HEK293 (cell line): ENCODE results near the gene BICD1.

ENCODE experiments used
- CTCF ChIA-PET: fragments of 350-600 bp; formaldehyde crosslinking; extraction: SDS; loops from one replicate; lab custom pipeline; 2021; ENCODE audit warnings: antibody characterized with exemption; lab: Yijun Ruan, JAX
- POLR2A ChIA-PET: fragments of 300-600 bp; formaldehyde crosslinking; extraction: SDS; loops from one replicate; lab custom pipeline; 2020; ENCODE audit warnings: antibody characterized with exemption, inconsistent platforms; lab: Yijun Ruan, JAX
- H3K27ac ChIP-seq: fragments of 200-500 bp; sonication (Bioruptor generic); 2 replicates; pipeline ENCODE4 v1.5.1; 2014; ENCODE audit warnings: low read depth, low read length, control low read depth, inconsistent platforms; ENCODE audit errors: extremely low read depth
- H3K36me3 ChIP-seq, 2 experiments: fragments of 200-500 bp in 1 of 2; sonication (Bioruptor generic) in 1 of 2; 1 replicate in 1 of 2; 2 replicates in 1 of 2; pipeline ENCODE4 v1.5.1; 2014 to 2017; ENCODE audit warnings: inconsistent platforms in 2 of 2, low read length in 2 of 2; ENCODE audit not compliant: control insufficient read depth in 2 of 2, insufficient read depth in 1 of 2
- H3K4me1 ChIP-seq: fragments of 200-500 bp; sonication (Bioruptor generic); 2 replicates; pipeline ENCODE4 v1.5.1; 2014; ENCODE audit warnings: mild to moderate bottlenecking, low read length, inconsistent platforms; ENCODE audit not compliant: control insufficient read depth, insufficient read depth
- H3K4me3 ChIP-seq: 2 replicates; pipeline ENCODE4 v1.5.1; 2011; ENCODE audit warnings: low read depth, mild to moderate bottlenecking, control low read depth, low read length, moderate library complexity
- H3K9me3 ChIP-seq: fragments of 200-500 bp; sonication (Bioruptor generic); 2 replicates; pipeline ENCODE4 v1.5.1; 2014; ENCODE audit warnings: low read depth, low read length, inconsistent platforms; ENCODE audit not compliant: control insufficient read depth, insufficient read depth
- OSR2 ChIP-seq: fragments of 450-650 bp; formaldehyde crosslinking; IDR thresholded peaks from 2 replicates; pipeline ENCODE4 v1.5.1; 2016; ENCODE audit warnings: missing biosample characterization, missing genetic modification characterization
- PRDM1 ChIP-seq: fragments of 450-650 bp; formaldehyde crosslinking; IDR thresholded peaks from 2 replicates; pipeline ENCODE4; 2016; ENCODE audit warnings: missing biosample characterization, missing genetic modification characterization
- SCRT2 ChIP-seq: fragments of 450-650 bp; formaldehyde crosslinking; IDR thresholded peaks from 2 replicates; pipeline ENCODE4 v1.5.1; 2016; ENCODE audit warnings: missing biosample characterization, missing genetic modification characterization
- ZNF155 ChIP-seq: fragments of 450-650 bp; formaldehyde crosslinking; IDR thresholded peaks from 2 replicates; pipeline ENCODE4 v1.5.1; 2016; ENCODE audit warnings: missing biosample characterization, missing genetic modification characterization
- ZNF16 ChIP-seq: fragments of 450-650 bp; formaldehyde crosslinking; IDR thresholded peaks from 2 replicates; pipeline ENCODE4 v1.5.1; 2016; ENCODE audit warnings: low read depth, missing biosample characterization, missing genetic modification characterization
- ZNF184 ChIP-seq: fragments of 450-650 bp; IDR thresholded peaks from 2 replicates; pipeline ENCODE4 v1.5.1; 2018; ENCODE audit warnings: missing biosample characterization, mild to moderate bottlenecking, missing genetic modification characterization
- ZNF2 ChIP-seq: fragments of 450-650 bp; formaldehyde crosslinking; IDR thresholded peaks from 2 replicates; pipeline ENCODE4 v1.5.1; 2016; ENCODE audit warnings: missing biosample characterization, missing genetic modification characterization
- ZNF248 ChIP-seq: fragments of 450-650 bp; formaldehyde crosslinking; IDR thresholded peaks from 2 replicates; pipeline ENCODE4 v1.5.1; 2017; ENCODE audit warnings: missing biosample characterization, missing genetic modification characterization
- ZNF302 ChIP-seq: fragments of 450-650 bp; formaldehyde crosslinking; IDR thresholded peaks from 2 replicates; pipeline ENCODE4 v1.5.1; 2016; ENCODE audit warnings: missing biosample characterization, missing genetic modification characterization, low read depth
- ZNF37A ChIP-seq: fragments of 450-650 bp; IDR thresholded peaks from 2 replicates; pipeline ENCODE4 v1.5.1; 2018; ENCODE audit warnings: missing biosample characterization, missing genetic modification characterization
- ZNF416 ChIP-seq: fragments of 450-650 bp; formaldehyde crosslinking; IDR thresholded peaks from 2 replicates; pipeline ENCODE4 v1.5.1; 2016; ENCODE audit warnings: missing biosample characterization, missing genetic modification characterization
- ZNF433 ChIP-seq: fragments of 450-650 bp; formaldehyde crosslinking; IDR thresholded peaks from 2 replicates; pipeline ENCODE4 v1.5.1; 2016; ENCODE audit warnings: missing biosample characterization, missing genetic modification characterization, low read depth
- ZNF560 ChIP-seq: fragments of 450-650 bp; formaldehyde crosslinking; IDR thresholded peaks from 2 replicates; pipeline ENCODE4 v1.5.1; 2017; ENCODE audit warnings: missing biosample characterization, missing genetic modification characterization, borderline replicate concordance
- ZNF610 ChIP-seq: fragments of 450-650 bp; formaldehyde crosslinking; IDR thresholded peaks from 2 replicates; pipeline ENCODE4 v1.5.1; 2016; ENCODE audit warnings: missing biosample characterization, missing genetic modification characterization, borderline replicate concordance
- ZNF654 ChIP-seq: fragments of 450-650 bp; formaldehyde crosslinking; IDR thresholded peaks from 2 replicates; pipeline ENCODE4 v1.5.1; 2016; ENCODE audit warnings: low read depth, missing biosample characterization, missing genetic modification characterization
- ZNF707 ChIP-seq: fragments of 450-650 bp; formaldehyde crosslinking; IDR thresholded peaks from 2 replicates; pipeline ENCODE4 v1.5.1; 2016; ENCODE audit warnings: missing biosample characterization, missing genetic modification characterization
- ZNF792 ChIP-seq: fragments of 450-650 bp; formaldehyde crosslinking; IDR thresholded peaks from 2 replicates; pipeline ENCODE4 v1.5.1; 2016; ENCODE audit warnings: missing biosample characterization, missing genetic modification characterization
- ZNF837 ChIP-seq: fragments of 450-650 bp; formaldehyde crosslinking; IDR thresholded peaks from 2 replicates; pipeline ENCODE4 v1.5.1; 2016; ENCODE audit warnings: missing biosample characterization, missing genetic modification characterization
- TF ChIP-seq, protein P1 (sequence below): fragments of 450-650 bp; formaldehyde crosslinking; IDR thresholded peaks from 2 replicates; pipeline ENCODE4 v1.5.1; 2017; ENCODE audit warnings: missing biosample characterization, missing genetic modification characterization
- TF ChIP-seq, protein P2 (sequence below): fragments of 450-650 bp; formaldehyde crosslinking; IDR thresholded peaks from 2 replicates; pipeline ENCODE4 v1.5.1; 2016; ENCODE audit warnings: missing biosample characterization, missing genetic modification characterization
- TF ChIP-seq, protein P3 (sequence below): fragments of 450-650 bp; formaldehyde crosslinking; IDR thresholded peaks from 2 replicates; pipeline ENCODE4; 2016; ENCODE audit warnings: missing biosample characterization, missing genetic modification characterization
- TF ChIP-seq, protein P4 (sequence below): fragments of 450-650 bp; formaldehyde crosslinking; IDR thresholded peaks from 2 replicates; pipeline ENCODE4 v1.5.1; 2016; ENCODE audit warnings: missing biosample characterization, missing genetic modification characterization
- TF ChIP-seq, protein P5 (sequence below): fragments of 450-650 bp; IDR thresholded peaks from 2 replicates; pipeline ENCODE4 v1.5.1; 2018; ENCODE audit warnings: missing biosample characterization, mild to moderate bottlenecking, missing genetic modification characterization

BICD1 gene

DNA sequence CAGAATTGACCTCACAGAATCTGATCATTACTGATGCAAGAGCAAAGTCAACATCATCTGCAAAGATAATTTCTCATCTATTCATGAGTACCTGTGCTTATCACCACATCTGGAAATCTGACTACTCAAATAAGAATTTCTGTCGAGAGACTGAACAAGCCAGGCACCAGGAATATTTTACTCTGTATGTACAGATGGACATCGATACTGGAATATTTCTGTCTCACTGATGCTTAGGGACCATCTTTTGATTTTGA, 105.2 kb downstream of the BICD1 start (continued):
- TF ChIP-seq, protein P1, sequence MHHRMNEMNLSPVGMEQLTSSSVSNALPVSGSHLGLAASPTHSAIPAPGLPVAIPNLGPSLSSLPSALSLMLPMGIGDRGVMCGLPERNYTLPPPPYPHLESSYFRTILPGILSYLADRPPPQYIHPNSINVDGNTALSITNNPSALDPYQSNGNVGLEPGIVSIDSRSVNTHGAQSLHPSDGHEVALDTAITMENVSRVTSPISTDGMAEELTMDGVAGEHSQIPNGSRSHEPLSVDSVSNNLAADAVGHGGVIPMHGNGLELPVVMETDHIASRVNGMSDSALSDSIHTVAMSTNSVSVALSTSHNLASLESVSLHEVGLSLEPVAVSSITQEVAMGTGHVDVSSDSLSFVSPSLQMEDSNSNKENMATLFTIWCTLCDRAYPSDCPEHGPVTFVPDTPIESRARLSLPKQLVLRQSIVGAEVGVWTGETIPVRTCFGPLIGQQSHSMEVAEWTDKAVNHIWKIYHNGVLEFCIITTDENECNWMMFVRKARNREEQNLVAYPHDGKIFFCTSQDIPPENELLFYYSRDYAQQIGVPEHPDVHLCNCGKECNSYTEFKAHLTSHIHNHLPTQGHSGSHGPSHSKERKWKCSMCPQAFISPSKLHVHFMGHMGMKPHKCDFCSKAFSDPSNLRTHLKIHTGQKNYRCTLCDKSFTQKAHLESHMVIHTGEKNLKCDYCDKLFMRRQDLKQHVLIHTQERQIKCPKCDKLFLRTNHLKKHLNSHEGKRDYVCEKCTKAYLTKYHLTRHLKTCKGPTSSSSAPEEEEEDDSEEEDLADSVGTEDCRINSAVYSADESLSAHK, result no peak
- TF ChIP-seq ZNF302 (no peak), ZNF416 (tag by site-specific recombination) (no peak), ZNF155 (tag by site-specific recombination) (no peak), ZNF707 (tag by site-specific recombination) (no peak)
- TF ChIP-seq, protein P2, sequence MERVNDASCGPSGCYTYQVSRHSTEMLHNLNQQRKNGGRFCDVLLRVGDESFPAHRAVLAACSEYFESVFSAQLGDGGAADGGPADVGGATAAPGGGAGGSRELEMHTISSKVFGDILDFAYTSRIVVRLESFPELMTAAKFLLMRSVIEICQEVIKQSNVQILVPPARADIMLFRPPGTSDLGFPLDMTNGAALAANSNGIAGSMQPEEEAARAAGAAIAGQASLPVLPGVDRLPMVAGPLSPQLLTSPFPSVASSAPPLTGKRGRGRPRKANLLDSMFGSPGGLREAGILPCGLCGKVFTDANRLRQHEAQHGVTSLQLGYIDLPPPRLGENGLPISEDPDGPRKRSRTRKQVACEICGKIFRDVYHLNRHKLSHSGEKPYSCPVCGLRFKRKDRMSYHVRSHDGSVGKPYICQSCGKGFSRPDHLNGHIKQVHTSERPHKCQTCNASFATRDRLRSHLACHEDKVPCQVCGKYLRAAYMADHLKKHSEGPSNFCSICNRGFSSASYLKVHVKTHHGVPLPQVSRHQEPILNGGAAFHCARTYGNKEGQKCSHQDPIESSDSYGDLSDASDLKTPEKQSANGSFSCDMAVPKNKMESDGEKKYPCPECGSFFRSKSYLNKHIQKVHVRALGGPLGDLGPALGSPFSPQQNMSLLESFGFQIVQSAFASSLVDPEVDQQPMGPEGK (tag by site-specific recombination), result no peak

DNA sequence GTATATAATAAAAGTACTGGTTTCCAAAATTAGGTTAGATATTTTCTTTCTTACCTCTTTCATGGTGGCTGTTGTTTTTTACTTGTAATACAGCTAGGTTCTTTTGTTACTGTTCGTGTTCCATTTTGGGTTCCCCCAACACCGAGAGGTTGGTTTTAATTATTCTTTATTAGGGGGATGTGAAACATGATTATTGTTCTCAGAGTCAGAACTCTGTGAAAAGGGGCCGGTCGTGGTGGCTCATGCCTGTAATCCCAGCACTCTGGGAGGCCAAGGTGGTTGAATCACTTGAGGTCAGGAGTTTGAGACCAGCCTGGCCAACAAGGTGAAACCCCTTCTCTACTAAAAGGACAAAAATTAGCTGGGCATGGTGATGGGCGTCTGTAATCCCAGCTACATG, 108.1 kb downstream of the BICD1 start:
- Histone ChIP-seq H3K4me3 (no peak overlapping the region), H3K36me3 (peaks cover 0 to 19% of the 10 kb centered on the region in 2 experiments; a peak in 1 of 3 replicates), H3K27ac (no peak overlapping the region), H3K9me3 (no peaks in the 10 kb centered on the region), H3K4me1 (0 out of 2 replicates have a peak, but pooled peaks cover 2% of the 10 kb centered on the region)
- ChIA-PET POLR2A (no interaction called here), CTCF (interaction anchor here (0.6 kb wide), 1 partner anchor 51 kb away, joined by 3 read pairs; no protein-coding TSS in a partner anchor)
- TF ChIP-seq, protein P3, sequence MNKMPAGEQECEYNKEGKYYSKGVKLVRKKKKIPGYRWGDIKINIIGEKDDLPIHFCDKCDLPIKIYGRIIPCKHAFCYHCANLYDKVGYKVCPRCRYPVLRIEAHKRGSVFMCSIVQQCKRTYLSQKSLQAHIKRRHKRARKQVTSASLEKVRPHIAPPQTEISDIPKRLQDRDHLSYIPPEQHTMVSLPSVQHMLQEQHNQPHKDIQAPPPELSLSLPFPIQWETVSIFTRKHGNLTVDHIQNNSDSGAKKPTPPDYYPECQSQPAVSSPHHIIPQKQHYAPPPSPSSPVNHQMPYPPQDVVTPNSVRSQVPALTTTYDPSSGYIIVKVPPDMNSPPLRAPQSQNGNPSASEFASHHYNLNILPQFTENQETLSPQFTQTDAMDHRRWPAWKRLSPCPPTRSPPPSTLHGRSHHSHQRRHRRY (tag by site-specific recombination), result no peak
- TF ChIP-seq OSR2 (no peak), ZNF792 (tag by site-specific recombination) (no peak), PRDM1 (tag by site-specific recombination) (no peak), ZNF837 (tag by site-specific recombination) (no peak), ZNF2 (tag by site-specific recombination) (no peak), SCRT2 (tag by site-specific recombination) (no peak), ZNF560 (no peak)

DNA sequence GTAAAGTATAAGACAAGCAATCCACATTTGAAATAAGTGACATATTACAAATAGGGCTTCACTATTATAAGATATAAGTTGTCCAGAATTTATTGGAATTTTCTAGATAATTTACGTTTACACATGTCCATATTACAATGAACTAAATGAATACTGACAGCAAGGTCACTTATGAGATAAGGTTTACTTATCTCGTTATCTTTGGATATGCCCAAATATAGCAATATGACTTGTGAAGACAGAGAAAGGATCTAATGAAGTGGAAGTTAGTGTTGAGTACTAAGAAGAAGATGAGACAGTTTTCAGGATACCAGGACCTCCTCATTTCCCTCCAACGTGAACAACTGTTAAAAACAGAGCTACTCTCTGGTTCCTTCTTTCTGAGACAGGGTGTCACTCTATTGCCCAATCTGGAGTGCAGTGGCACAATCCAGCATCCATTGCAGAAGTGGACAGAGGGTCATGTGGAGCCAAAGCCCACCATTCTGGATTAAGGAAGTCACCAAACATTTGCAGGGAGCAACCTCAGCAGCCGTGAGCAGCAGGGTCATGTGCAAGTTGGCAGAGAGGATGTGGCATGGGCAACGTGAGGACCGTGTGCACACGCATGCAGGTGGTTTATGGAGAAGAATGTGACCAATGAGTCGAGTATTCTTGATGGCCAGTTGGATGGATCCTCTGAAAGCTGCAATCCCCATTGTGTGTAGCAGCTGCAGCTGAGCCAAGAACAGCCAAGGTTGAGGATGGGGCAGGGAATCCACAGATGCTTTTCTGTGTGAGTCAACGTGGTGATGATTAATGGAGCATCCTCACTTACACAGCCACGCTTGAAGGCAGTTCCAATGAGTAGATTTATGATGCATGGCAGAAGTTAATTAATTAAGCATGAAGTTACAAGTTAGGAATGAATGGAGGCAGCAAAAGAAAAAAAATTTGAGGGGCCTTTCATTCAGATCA, 111.0 kb downstream of the BICD1 start:
- Histone ChIP-seq H3K36me3 (peaks cover 0 to 19% of the 10 kb centered on the region in 2 experiments; a peak in 1 of 3 replicates), H3K4me3 (no peak overlapping the region), H3K9me3 (no peaks in the 10 kb centered on the region), H3K4me1 (no peaks in the 10 kb centered on the region), H3K27ac (no peak overlapping the region)
- ChIA-PET CTCF (no interaction called here), POLR2A (no interaction called here)
- TF ChIP-seq, protein P3 (tag by site-specific recombination), result no peak
- TF ChIP-seq, protein P4, sequence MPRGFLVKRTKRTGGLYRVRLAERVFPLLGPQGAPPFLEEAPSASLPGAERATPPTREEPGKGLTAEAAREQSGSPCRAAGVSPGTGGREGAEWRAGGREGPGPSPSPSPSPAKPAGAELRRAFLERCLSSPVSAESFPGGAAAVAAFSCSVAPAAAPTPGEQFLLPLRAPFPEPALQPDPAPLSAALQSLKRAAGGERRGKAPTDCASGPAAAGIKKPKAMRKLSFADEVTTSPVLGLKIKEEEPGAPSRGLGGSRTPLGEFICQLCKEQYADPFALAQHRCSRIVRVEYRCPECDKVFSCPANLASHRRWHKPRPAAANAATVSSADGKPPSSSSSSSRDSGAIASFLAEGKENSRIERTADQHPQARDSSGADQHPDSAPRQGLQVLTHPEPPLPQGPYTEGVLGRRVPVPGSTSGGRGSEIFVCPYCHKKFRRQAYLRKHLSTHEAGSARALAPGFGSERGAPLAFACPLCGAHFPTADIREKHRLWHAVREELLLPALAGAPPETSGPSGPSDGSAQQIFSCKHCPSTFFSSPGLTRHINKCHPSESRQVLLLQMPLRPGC (tag by site-specific recombination), result no peak
- TF ChIP-seq ZNF16, result no peak
- no peak for TF ChIP-seq ZNF248 (tag by site-specific recombination)
- no peak for TF ChIP-seq ZNF610 (tag by site-specific recombination)
- TF ChIP-seq ZNF184 (tag by site-specific recombination), result no peak
- TF ChIP-seq ZNF433 (tag by site-specific recombination), result no peak
- TF ChIP-seq, protein P5, sequence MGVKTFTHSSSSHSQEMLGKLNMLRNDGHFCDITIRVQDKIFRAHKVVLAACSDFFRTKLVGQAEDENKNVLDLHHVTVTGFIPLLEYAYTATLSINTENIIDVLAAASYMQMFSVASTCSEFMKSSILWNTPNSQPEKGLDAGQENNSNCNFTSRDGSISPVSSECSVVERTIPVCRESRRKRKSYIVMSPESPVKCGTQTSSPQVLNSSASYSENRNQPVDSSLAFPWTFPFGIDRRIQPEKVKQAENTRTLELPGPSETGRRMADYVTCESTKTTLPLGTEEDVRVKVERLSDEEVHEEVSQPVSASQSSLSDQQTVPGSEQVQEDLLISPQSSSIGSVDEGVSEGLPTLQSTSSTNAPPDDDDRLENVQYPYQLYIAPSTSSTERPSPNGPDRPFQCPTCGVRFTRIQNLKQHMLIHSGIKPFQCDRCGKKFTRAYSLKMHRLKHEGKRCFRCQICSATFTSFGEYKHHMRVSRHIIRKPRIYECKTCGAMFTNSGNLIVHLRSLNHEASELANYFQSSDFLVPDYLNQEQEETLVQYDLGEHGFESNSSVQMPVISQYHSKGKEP (tag by site-specific recombination), result no peak
- no peak for TF ChIP-seq ZNF37A (tag by site-specific recombination)
- no peak for TF ChIP-seq ZNF654 (tag by site-specific recombination)
